Vagina (tissue), 2 donors: ENCODE results near the gene PRSS36.

Experiments used
- POLR2A ChIP-seq, 2 donors: fragments of 450-650 bp; IDR thresholded peaks; one replicate each; pipeline ENCODE4 v1.6.1; 2017; ENCODE audit warnings: antibody characterized with exemption in 2 of 2, mild to moderate bottlenecking in 2 of 2, moderate library complexity in 2 of 2
- POLR2AphosphoS5 ChIP-seq, 2 donors: sonication (generic); formaldehyde crosslinking; IDR thresholded peaks; one replicate each; pipeline ENCODE4 v1.9.0; 2017; ENCODE audit warnings: antibody characterized with exemption in 2 of 2, mild to moderate bottlenecking in 2 of 2, low read depth in 1 of 2; ENCODE audit not compliant: insufficient read depth in 1 of 2
- TF ChIP-seq, protein P1 (sequence below), 3 experiments: fragments of 450-650 bp in 2 of 3; fragments of 200-600 bp in 1 of 3; sonication (generic) in 1 of 3; IDR thresholded peaks; one replicate each; pipeline ENCODE4 v1.5.1; 2017 to 2019; ENCODE audit warnings: antibody characterized with exemption in 3 of 3, mild to moderate bottlenecking in 2 of 3, moderate library complexity in 2 of 3

DNA sequence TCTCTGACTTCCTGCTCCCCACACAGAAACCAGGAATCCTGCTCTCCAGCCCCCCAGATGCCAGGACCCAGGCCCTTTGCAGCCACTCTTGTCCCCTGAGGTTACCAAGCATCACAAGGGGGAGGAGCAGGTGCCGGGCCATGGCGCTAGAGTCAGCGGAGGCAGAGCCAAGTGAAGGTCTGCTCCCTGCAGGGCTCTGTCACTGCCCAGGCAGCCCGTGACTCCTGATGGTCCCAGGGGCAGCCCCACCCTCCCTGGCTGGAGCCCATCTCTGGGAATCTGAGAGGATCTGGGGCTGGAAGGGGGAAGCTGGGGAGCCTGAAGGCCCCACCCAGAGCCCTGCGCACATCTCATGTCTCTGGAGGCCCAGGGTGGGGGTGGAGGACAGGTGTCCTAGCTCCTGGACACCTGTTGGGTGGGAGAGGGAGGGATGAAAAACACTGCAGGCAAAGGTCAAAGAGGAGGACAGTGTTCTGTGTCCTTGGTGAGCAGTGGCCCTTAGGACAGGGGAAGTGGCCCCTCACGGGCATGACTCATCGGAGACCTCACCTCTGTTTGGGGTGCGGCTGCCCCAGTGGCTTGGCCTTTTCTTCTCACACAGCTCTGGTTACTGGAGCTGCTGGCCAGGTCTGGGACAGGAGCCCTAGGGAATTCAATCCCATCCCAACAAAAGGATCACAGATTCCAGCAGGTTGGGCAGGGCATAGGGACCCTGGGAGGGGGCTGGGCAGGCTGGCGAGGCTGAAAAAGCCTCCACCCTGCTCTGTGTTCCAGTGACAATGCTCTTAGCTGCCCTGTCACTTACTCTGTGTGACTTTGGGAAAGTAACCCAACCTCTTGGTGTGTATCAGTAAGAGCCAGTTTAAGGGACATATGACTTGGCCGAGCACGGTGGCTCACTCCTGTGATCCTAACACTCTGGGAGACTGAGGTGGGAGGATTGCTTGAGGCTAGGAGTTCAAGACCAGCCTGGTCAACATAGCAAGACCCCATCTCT, at the start of gene PRSS36:
- TF ChIP-seq POLR2AphosphoS5 (IDR thresholded peaks at IDR 0.05; ENCODE audit: insufficient read depth in 1 of 2, low read depth in 1 of 2) (no peak), POLR2A (IDR thresholded peaks at IDR 0.05) (no peak)
- TF ChIP-seq, protein P1, sequence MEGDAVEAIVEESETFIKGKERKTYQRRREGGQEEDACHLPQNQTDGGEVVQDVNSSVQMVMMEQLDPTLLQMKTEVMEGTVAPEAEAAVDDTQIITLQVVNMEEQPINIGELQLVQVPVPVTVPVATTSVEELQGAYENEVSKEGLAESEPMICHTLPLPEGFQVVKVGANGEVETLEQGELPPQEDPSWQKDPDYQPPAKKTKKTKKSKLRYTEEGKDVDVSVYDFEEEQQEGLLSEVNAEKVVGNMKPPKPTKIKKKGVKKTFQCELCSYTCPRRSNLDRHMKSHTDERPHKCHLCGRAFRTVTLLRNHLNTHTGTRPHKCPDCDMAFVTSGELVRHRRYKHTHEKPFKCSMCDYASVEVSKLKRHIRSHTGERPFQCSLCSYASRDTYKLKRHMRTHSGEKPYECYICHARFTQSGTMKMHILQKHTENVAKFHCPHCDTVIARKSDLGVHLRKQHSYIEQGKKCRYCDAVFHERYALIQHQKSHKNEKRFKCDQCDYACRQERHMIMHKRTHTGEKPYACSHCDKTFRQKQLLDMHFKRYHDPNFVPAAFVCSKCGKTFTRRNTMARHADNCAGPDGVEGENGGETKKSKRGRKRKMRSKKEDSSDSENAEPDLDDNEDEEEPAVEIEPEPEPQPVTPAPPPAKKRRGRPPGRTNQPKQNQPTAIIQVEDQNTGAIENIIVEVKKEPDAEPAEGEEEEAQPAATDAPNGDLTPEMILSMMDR (IDR thresholded peaks at IDR 0.05), result no peak
